PC-3 (cell line): ENCODE data around the gene SLC33A1. TPM values are rescaled to one million over a fixed set of nuclear protein-coding genes. Genes with fewer than 3 reads are reported as not detected.

Source experiments
- ATAC-seq: fragments of 200-7000 bp; cut with Tn5 transposase; 2 replicates; pipeline ENCODE4 v1.9.1; 2020; ENCODE audit warnings: mild to moderate bottlenecking, moderate library complexity
- BruUV-seq: library from RNA; stranded (reverse); fragments of 400-500 nt; replicated peaks from 2 replicates; lab custom pipeline; 2021; lab: Mats Ljungman, UMichigan
- CTCF ChIA-PET: fragments of 300-600 bp; sonication (Branson Sonifier 250); formaldehyde crosslinking; loops from one replicate; lab custom pipeline; 2022; ENCODE audit warnings: antibody characterized with exemption; lab: Charles Lee
- POLR2A ChIA-PET: fragments of 300-600 bp; sonication (Branson Sonifier 250); formaldehyde crosslinking; loops from one replicate; lab custom pipeline; 2022; ENCODE audit warnings: antibody characterized with exemption; ENCODE audit not compliant: unreplicated experiment; lab: Charles Lee
- DNase-seq: peaks from one replicate; pipeline ENCODE4 v3.0.0-alpha.2; 2015
- H2AFZ ChIP-seq: fragments of 300-600 bp; sonication (generic); 2 replicates; pipeline ENCODE4 v1.6.0; 2016; ENCODE audit warnings: antibody characterized with exemption, low read length
- H3F3A ChIP-seq: fragments of 300-600 bp; sonication (generic); one replicate; pipeline ENCODE4 v1.6.0; 2017; ENCODE audit warnings: antibody characterized with exemption, low read length, control low read depth, mild to moderate bottlenecking; ENCODE audit not compliant: unreplicated experiment
- H3K27ac ChIP-seq: fragments of 300-600 bp; sonication (generic); 2 replicates; pipeline ENCODE4 v1.5.1; 2016; ENCODE audit warnings: mild to moderate bottlenecking, low read length
- H3K27me3 ChIP-seq: fragments of 300-600 bp; sonication (generic); 2 replicates; pipeline ENCODE4 v1.6.1; 2016; ENCODE audit warnings: low read length, mixed read lengths
- H3K36me3 ChIP-seq: fragments of 300-600 bp; sonication (generic); 2 replicates; pipeline ENCODE4 v1.6.1; 2016; ENCODE audit warnings: low read depth, mixed run types, low read length, mixed read lengths
- H3K4me1 ChIP-seq: fragments of 300-600 bp; sonication (generic); 2 replicates; pipeline ENCODE4 v1.5.1; 2016; ENCODE audit warnings: low read length; ENCODE audit not compliant: insufficient read depth
- H3K4me2 ChIP-seq: fragments of 300-600 bp; sonication (generic); 2 replicates; pipeline ENCODE4 v1.6.0; 2016; ENCODE audit warnings: low read length
- H3K4me3 ChIP-seq: fragments of 300-600 bp; sonication (generic); 2 replicates; pipeline ENCODE4 v1.5.1; 2016; ENCODE audit warnings: mild to moderate bottlenecking, low read length, mixed read lengths
- H3K79me2 ChIP-seq: fragments of 300-600 bp; sonication (generic); 2 replicates; pipeline ENCODE4 v1.6.1; 2017; ENCODE audit warnings: low read length, mixed read lengths
- H3K9ac ChIP-seq: fragments of 300-600 bp; sonication (generic); 2 replicates; pipeline ENCODE4 v1.6.0; 2016; ENCODE audit warnings: mild to moderate bottlenecking, low read length
- H3K9me2 ChIP-seq: fragments of 300-600 bp; sonication (generic); replicated peaks from 2 replicates; pipeline ENCODE4 v1.6.1; 2016; ENCODE audit warnings: mixed run types, low read length, mixed read lengths
- H3K9me3 ChIP-seq: fragments of 300-600 bp; sonication (generic); 2 replicates; pipeline ENCODE4 v1.6.1; 2016; ENCODE audit warnings: low read length, mixed read lengths
- H4K20me1 ChIP-seq: fragments of 300-600 bp; sonication (generic); 2 replicates; pipeline ENCODE4 v1.6.1; 2016; ENCODE audit warnings: low read length, mixed read lengths
- EZH2 ChIP-seq: fragments of 300-600 bp; sonication (generic); IDR thresholded peaks from one replicate; pipeline ENCODE4 v1.6.1; 2017; ENCODE audit warnings: antibody characterized with exemption, mild to moderate bottlenecking, low read length; ENCODE audit not compliant: unreplicated experiment
- EZH2phosphoT487 ChIP-seq: fragments of 300-600 bp; sonication (generic); IDR thresholded peaks from 2 replicates; pipeline ENCODE4 v1.6.1; 2018; ENCODE audit warnings: mild to moderate bottlenecking, antibody characterized with exemption, low read length, borderline replicate concordance
- intact Hi-C: fragments of 100-400 bp; cut with micrococcal nuclease; formaldehyde crosslinking; loops from 2 replicates; pipeline ENCODE4 v1.9.0; 2023
- total RNA-seq: library from RNA; depleted of rRNA; stranded (reverse); fragments of >200 nt; gene quantifications from 2 replicates; pipeline ENCODE4 v1.2.3, GENCODE V29; 2014
- TF ChIP-seq, protein P1 (sequence below): fragments of 300-600 bp; sonication (generic); conservative IDR thresholded peaks from 2 replicates; pipeline ENCODE4 v1.5.1; 2017; ENCODE audit warnings: antibody characterized with exemption, low read depth, mild to moderate bottlenecking, low read length

Gene SLC33A1
- total RNA-seq, 1 experiment from 2014 or later = 32.9 TPM

DNA sequence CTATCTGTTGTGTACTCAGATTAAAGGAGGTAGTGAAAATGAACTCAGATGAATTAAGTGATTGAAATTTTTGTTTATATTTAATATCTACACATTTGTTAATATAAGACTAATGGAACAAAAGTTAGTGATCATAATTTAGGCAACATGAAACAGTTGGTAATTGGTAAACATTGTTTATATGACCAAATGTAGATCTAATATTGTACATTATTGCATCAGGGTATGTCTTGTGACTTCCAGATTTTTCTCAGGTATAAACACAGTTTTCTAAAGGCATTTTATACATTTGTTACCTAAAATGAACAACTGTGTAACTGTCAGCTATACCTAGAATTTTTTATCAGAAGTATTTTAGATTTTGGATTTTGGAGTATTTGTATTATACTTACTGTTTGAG is 31.1 kb upstream of the SLC33A1 start:
- Histone ChIP-seq H3K36me3 (no peaks in the 10 kb centered on the region), H2AFZ (no peak overlapping the region), H3K4me3 (no peak overlapping the region), H3K4me2 (no peak overlapping the region), H3F3A (no peaks in the 10 kb centered on the region), H4K20me1 (peaks cover 33% of the 10 kb centered on the region), H3K27ac (no peak overlapping the region), H3K9ac (no peak overlapping the region), H3K79me2 (peaks cover 97% of the 10 kb centered on the region), H3K9me3 (no peaks in the 10 kb centered on the region), H3K4me1 (peaks cover 3% of the 10 kb centered on the region; the same call in 1 of the 2 replicates), H3K27me3 (no peaks in the 10 kb centered on the region), H3K9me2 (no peaks in the 10 kb centered on the region)
- ChIA-PET CTCF (interaction anchor here (0.7 kb wide), 1 partner anchor 308 kb away, joined by 3 read pairs; no protein-coding TSS in a partner anchor), POLR2A (no interaction called here)
- intact Hi-C loops = no loop called here
- no TSS peak for BruUV-seq
- TF ChIP-seq EZH2 (no peak), EZH2phosphoT487 (no peak)
- TF ChIP-seq, protein P1, sequence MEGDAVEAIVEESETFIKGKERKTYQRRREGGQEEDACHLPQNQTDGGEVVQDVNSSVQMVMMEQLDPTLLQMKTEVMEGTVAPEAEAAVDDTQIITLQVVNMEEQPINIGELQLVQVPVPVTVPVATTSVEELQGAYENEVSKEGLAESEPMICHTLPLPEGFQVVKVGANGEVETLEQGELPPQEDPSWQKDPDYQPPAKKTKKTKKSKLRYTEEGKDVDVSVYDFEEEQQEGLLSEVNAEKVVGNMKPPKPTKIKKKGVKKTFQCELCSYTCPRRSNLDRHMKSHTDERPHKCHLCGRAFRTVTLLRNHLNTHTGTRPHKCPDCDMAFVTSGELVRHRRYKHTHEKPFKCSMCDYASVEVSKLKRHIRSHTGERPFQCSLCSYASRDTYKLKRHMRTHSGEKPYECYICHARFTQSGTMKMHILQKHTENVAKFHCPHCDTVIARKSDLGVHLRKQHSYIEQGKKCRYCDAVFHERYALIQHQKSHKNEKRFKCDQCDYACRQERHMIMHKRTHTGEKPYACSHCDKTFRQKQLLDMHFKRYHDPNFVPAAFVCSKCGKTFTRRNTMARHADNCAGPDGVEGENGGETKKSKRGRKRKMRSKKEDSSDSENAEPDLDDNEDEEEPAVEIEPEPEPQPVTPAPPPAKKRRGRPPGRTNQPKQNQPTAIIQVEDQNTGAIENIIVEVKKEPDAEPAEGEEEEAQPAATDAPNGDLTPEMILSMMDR = no peak
- DNase-seq (no peak), ATAC-seq (no peak)

DNA sequence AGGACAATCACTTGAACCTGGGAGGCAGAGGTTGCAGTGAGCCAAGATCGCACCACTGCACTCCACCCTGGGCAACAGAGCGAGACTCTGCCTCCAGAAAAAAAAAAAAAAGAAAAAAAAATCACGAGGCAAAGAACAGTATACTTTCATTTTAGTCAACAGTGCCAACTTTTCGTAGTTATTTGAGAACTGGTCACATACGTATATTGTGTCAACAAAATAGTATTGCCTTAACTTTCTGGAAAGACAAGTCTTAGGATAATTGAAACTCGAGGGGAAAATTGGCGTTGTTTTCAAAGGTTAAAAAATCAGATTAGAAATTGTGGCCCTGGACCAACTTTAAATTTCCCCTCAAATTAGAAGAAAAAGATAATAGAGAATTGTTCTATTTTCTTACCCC is 30.1 kb upstream of the SLC33A1 start:
- ChIA-PET CTCF (no interaction called here), POLR2A (interaction anchor here (0.6 kb wide), 1 partner anchor 1110 kb away, joined by 4 read pairs; no protein-coding TSS in a partner anchor)
- Histone ChIP-seq H3F3A (no peaks in the 10 kb centered on the region), H3K4me2 (no peak overlapping the region), H3K4me3 (no peak overlapping the region), H3K27me3 (no peaks in the 10 kb centered on the region), H3K4me1 (0 out of 2 replicates have a peak, but pooled peaks cover 3% of the 10 kb centered on the region), H2AFZ (no peak overlapping the region), H4K20me1 (peaks cover 37% of the 10 kb centered on the region), H3K79me2 (peaks cover 97% of the 10 kb centered on the region), H3K27ac (no peak overlapping the region), H3K9me2 (no peaks in the 10 kb centered on the region), H3K9ac (no peak overlapping the region), H3K36me3 (no peaks in the 10 kb centered on the region), H3K9me3 (no peaks in the 10 kb centered on the region)
- intact Hi-C loops = no loop called here
- TF ChIP-seq EZH2phosphoT487 (no peak), EZH2 (no peak)
- ATAC-seq (no peak), DNase-seq (peak; percentile 9)
- BruUV-seq = no TSS peak

DNA sequence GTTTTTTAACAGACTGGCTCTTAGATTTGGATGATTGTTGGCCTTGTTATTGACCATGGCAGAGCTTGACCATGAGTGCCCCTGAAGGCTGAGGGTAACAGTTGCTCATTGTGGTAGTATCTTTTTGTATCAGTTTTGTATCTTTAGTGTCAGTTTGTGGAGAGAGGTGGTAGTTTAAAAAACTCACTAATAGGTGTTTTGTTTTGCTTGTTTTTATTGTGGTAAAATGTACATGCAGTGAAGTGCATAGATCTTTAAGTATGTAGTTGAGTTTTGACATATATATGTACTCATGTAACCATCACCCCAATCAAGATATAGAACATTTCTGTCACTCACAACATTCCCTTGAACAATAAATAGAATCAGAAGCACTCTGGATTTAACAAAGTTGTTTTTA is 26.1 kb upstream of the SLC33A1 start:
- ATAC-seq (no peak), DNase-seq (no peak)
- H2AFZ ChIP-seq = no peak overlapping the region
- H3K4me3 ChIP-seq = no peak overlapping the region
- H3K9me3 ChIP-seq = no peaks in the 10 kb centered on the region
- BruUV-seq = no TSS peak
- TF ChIP-seq EZH2 = no peak
- TF ChIP-seq, protein P1 = no peak
- TF ChIP-seq EZH2phosphoT487 = no peak
- H3K4me1 ChIP-seq = 0 out of 2 replicates have a peak, but pooled peaks cover 3% of the 10 kb centered on the region
- no peak overlapping the region for H3K27ac ChIP-seq
- no peaks in the 10 kb centered on the region for H3F3A ChIP-seq
- no peaks in the 10 kb centered on the region for H3K9me2 ChIP-seq
- H3K79me2 ChIP-seq = peaks cover 98% of the 10 kb centered on the region
- H3K36me3 ChIP-seq = no peaks in the 10 kb centered on the region
- ChIA-PET POLR2A (no interaction called here), CTCF (no interaction called here)
- H3K4me2 ChIP-seq = no peak overlapping the region
- intact Hi-C loops = no loop called here
- H3K27me3 ChIP-seq = no peaks in the 10 kb centered on the region
- H3K9ac ChIP-seq = no peak overlapping the region
- peaks cover 45% of the 10 kb centered on the region; the same call in 1 of the 2 replicates for H4K20me1 ChIP-seq
